PC-9 (cell line): ENCODE results near the gene SLC27A4. TPM values are rescaled to one million over a fixed set of nuclear protein-coding genes. Genes with fewer than 3 reads are reported as not detected.

Experiments
- Bru-seq: library from RNA; stranded (reverse); fragments of 400-500 nt; gene quantifications from one replicate; lab custom pipeline; 2021; lab: Mats Ljungman, UMichigan
- BruChase-seq, 2 experiments: library from RNA; stranded (reverse); fragments of 400-500 nt; gene quantifications; one replicate each; lab custom pipeline; 2021; lab: Mats Ljungman, UMichigan
- BruUV-seq: library from RNA; stranded (reverse); fragments of 400-500 nt; replicated peaks from 2 replicates; lab custom pipeline; 2021; lab: Mats Ljungman, UMichigan
- CTCF ChIA-PET: fragments of 300-600 bp; sonication (Branson Sonifier 250); formaldehyde crosslinking; loops from one replicate; lab custom pipeline; 2022; ENCODE audit warnings: antibody characterized with exemption; lab: Charles Lee
- POLR2A ChIA-PET: fragments of 300-600 bp; sonication (Branson Sonifier 250); formaldehyde crosslinking; loops from one replicate; lab custom pipeline; 2022; ENCODE audit warnings: antibody characterized with exemption; ENCODE audit not compliant: unreplicated experiment; lab: Charles Lee
- DNase-seq, 2 experiments: peaks; one replicate each; pipeline versions ENCODE4 v3.0.0 to v3.0.0-alpha.2; 2015 to 2022; ENCODE audit warnings: mixed read lengths in 1 of 2
- H2AFZ ChIP-seq: fragments of 200-600 bp; sonication (generic); 2 replicates; pipeline ENCODE4 v1.8.1; 2017; ENCODE audit warnings: antibody characterized with exemption
- H3F3A ChIP-seq: fragments of 200-600 bp; sonication (generic); 2 replicates; pipeline ENCODE4 v1.8.1; 2017; ENCODE audit warnings: antibody characterized with exemption, mild to moderate bottlenecking, low read depth; ENCODE audit not compliant: insufficient read depth
- H3K27ac ChIP-seq: fragments of 200-600 bp; sonication (generic); 2 replicates; pipeline ENCODE4 v1.6.1; 2016; ENCODE audit warnings: mixed run types
- H3K27me3 ChIP-seq: fragments of 200-600 bp; sonication (generic); 2 replicates; pipeline ENCODE4 v1.6.1; 2016; ENCODE audit warnings: low read depth, mixed run types; ENCODE audit not compliant: insufficient read depth
- H3K36me3 ChIP-seq: fragments of 200-600 bp; sonication (generic); 2 replicates; pipeline ENCODE4 v1.6.1; 2016; ENCODE audit warnings: low read depth, mixed run types
- H3K4me1 ChIP-seq: fragments of 200-600 bp; sonication (generic); replicated peaks from 2 replicates; pipeline ENCODE4 v1.6.1; 2016; ENCODE audit warnings: mixed run types; ENCODE audit not compliant: insufficient read depth
- H3K4me2 ChIP-seq: fragments of 200-600 bp; sonication (generic); 2 replicates; pipeline ENCODE4 v1.6.1; 2017; ENCODE audit warnings: mixed run types
- H3K4me3 ChIP-seq: fragments of 200-600 bp; sonication (generic); 2 replicates; pipeline ENCODE4 v1.6.1; 2016; ENCODE audit warnings: mixed run types
- H3K79me2 ChIP-seq: fragments of 200-600 bp; sonication (generic); 2 replicates; pipeline ENCODE4 v1.6.1; 2017; ENCODE audit warnings: low read depth, mixed run types
- H3K9me2 ChIP-seq: fragments of 200-600 bp; sonication (generic); 2 replicates; pipeline ENCODE4 v1.8.1; 2017; ENCODE audit warnings: mild to moderate bottlenecking; ENCODE audit not compliant: insufficient read depth
- H3K9me3 ChIP-seq: fragments of 200-600 bp; sonication (generic); 2 replicates; pipeline ENCODE4 v1.8.1; 2016; ENCODE audit warnings: low read depth; ENCODE audit not compliant: insufficient read depth
- H4K20me1 ChIP-seq: fragments of 200-600 bp; sonication (generic); 2 replicates; pipeline ENCODE4 v1.8.1; 2017; ENCODE audit not compliant: insufficient read depth
- CTCF ChIP-seq: fragments of 200-600 bp; sonication (generic); conservative IDR thresholded peaks from 2 replicates; pipeline ENCODE4 v1.6.1; 2017; ENCODE audit warnings: mixed run types, antibody characterized with exemption, mild to moderate bottlenecking, moderate library complexity
- EZH2 ChIP-seq: fragments of 200-600 bp; sonication (generic); IDR thresholded peaks from 2 replicates; pipeline ENCODE4 v1.8.0; 2017; ENCODE audit warnings: antibody characterized with exemption, low read depth
- intact Hi-C: fragments of 100-400 bp; cut with micrococcal nuclease; formaldehyde crosslinking; loops from one replicate; pipeline ENCODE4 v1.10.0; 2022; ENCODE audit not compliant: unreplicated experiment
- long read RNA-seq: library from polyadenylated mRNA; stranded (forward); transcript quantifications from one replicate; pipeline ENCODE4 v2.0.0, GENCODE V29; 2022
- total RNA-seq: library from RNA; stranded (reverse); gene quantifications from 2 replicates; pipeline ENCODE4 v1.2.3, GENCODE V29; 2021

SLC27A4 gene
- total RNA-seq (27.3 and 30.4 TPM in 2 replicates), Bru-seq, nascent RNA (percentile 55 among the genes with signal in this experiment), BruChase-seq, experiment 1, labeled RNA remaining after a 2-hour chase (percentile 56 among the genes with signal in this experiment), BruChase-seq, experiment 2, labeled RNA remaining after a 6-hour chase (percentile 69 among the genes with signal in this experiment)
- long read RNA-seq, transcript SLC27A4-201 (13 exons, 3,028 nt) = major isoform, 23 of 32 reads
- long read RNA-seq, partial matches to known transcripts = 5 of 32 reads
- long read RNA-seq, other reads (novel, unspliced or antisense) = 4 of 32 reads

GRCh38 chr9:128339761-128340690, at the start of gene SLC27A4:
Gene SLC27A4, plus strand, starts transcription at chr9:128340527. Its CDS starts 2,606 bp downstream, at chr9:128343133.
- no peaks in the 10 kb centered on the region for H4K20me1 ChIP-seq
- peak within 1 kb of the TSS; percentile 83 for H2AFZ ChIP-seq
- H3K4me2 ChIP-seq = peak within 1 kb of the TSS; percentile 90
- ChIA-PET POLR2A (interaction anchor here (0.5 to 0.6 kb wide), 2 partner anchors 36 to 147 kb away, joined by 3 to 9 read pairs; no protein-coding TSS in a partner anchor), CTCF (interaction anchor here (0.6 to 0.7 kb wide), 3 partner anchors 34 to 168 kb away, joined by 4 to 13 read pairs (median 4); no protein-coding TSS in a partner anchor)
- BruUV-seq = TSS peak; percentile 100
- no peaks in the 10 kb centered on the region for H3K9me3 ChIP-seq
- no peaks in the 10 kb centered on the region for H3K9me2 ChIP-seq
- H3F3A ChIP-seq = peaks cover 32% of the 10 kb centered on the region
- peak within 1 kb of the TSS; percentile 85 for H3K4me3 ChIP-seq
- H3K36me3 ChIP-seq = no peaks in the 10 kb centered on the region
- DNase-seq = peak; percentile 79 to 92
- peak within 1 kb of the TSS; percentile 68 for H3K27ac ChIP-seq
- intact Hi-C loops = loop anchor here (1.0 to 5.0 kb wide), 7 partner anchors 11 to 213 kb away; partner anchors contain the start of genes CIZ1, COQ4, GOLGA2 and PTGES2
- H3K27me3 ChIP-seq = no peaks in the 10 kb centered on the region
- H3K79me2 ChIP-seq = peaks cover 13% of the 10 kb centered on the region
- peaks cover 9% of the 10 kb centered on the region; the same call in 1 of the 2 replicates for H3K4me1 ChIP-seq
- TF ChIP-seq CTCF (no peak), EZH2 (no peak)

GRCh38 chr9:128292009-128292408, 48.3 kb upstream of the SLC27A4 start:
- no peaks in the 10 kb centered on the region for H3K27me3 ChIP-seq
- CTCF ChIA-PET = interaction anchor here (0.6 to 0.9 kb wide), 2 partner anchors 49 to 135 kb away, joined by 3 read pairs; no protein-coding TSS in a partner anchor

More at GRCh38 chr9:128292009-128292408, 48.3 kb upstream of the SLC27A4 start:
- Histone ChIP-seq H3K4me1 (peaks cover 20% of the 10 kb centered on the region), H3K4me2 (no peak overlapping the region), H4K20me1 (no peaks in the 10 kb centered on the region), H3K79me2 (peaks cover 2% of the 10 kb centered on the region), H3K4me3 (no peak overlapping the region), H3K9me2 (no peaks in the 10 kb centered on the region), H3K9me3 (no peaks in the 10 kb centered on the region), H2AFZ (no peak overlapping the region), H3K27ac (no peak overlapping the region), H3K36me3 (no peaks in the 10 kb centered on the region), H3F3A (peaks cover 19% of the 10 kb centered on the region; the same call in 1 of the 2 replicates)
- TF ChIP-seq CTCF = no peak
- TF ChIP-seq EZH2 = no peak
- no TSS peak for BruUV-seq
- POLR2A ChIA-PET = interaction anchor here (0.5 to 0.8 kb wide), 2 partner anchors 21 to 70 kb away, joined by 3 to 12 read pairs; no protein-coding TSS in a partner anchor
- DNase-seq = no peak
- intact Hi-C loops = no loop called here
